GM18517 (cell line): Measurements from ENCODE around the gene PYHIN1.
"Not testable (repeated sequence)": the region's sequence is repeated elsewhere in the genome, so short reads cannot be mapped to it uniquely, and the experiment has no call there.

Source experiments
- ATAC-seq: cut with Tn5 transposase; IDR thresholded peaks from one replicate; pipeline ENCODE4 v1.9.1; 2021; ENCODE audit warnings: mild to moderate bottlenecking, moderate library complexity; ENCODE audit not compliant: unreplicated experiment

PYHIN1 gene

DNA sequence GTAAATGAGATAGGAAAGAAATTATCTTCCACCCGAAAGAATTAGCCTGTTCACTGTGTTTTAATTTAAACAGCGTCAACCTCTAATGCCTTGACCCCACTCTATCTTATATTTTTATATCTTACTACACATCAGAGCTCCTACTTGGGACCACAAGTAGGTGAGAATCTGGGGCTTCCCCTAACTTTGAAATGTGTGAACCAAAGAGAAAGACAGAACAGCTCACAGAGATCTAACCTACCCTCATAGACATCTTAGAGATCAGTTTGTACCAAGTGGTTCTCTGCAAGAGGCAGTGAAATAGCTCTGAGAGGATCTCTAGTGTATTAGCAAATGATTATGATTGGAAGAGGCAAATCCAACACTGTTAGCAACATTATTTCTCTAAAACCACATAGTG, 47.4 kb downstream of the PYHIN1 start:
- ATAC-seq: no peak

DNA sequence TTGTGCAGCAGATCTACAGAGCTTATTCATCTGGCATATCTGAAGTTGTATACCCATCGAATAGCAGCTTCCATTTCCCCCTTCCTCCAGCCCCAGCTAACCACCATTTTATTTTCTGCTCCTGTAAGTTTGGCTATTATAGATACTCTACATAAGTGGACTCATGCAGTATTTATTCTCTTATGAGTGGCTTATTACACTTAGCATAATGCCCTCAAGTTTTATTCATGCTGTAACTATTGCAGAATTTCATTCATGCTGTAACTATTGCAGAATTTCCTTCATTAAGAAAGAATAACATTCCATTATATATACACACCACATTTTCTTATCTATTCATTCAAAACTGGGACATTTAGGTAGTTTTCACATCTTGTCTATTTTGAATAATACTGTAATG, 47.9 kb downstream of the PYHIN1 start:
- ATAC-seq: no peak

DNA sequence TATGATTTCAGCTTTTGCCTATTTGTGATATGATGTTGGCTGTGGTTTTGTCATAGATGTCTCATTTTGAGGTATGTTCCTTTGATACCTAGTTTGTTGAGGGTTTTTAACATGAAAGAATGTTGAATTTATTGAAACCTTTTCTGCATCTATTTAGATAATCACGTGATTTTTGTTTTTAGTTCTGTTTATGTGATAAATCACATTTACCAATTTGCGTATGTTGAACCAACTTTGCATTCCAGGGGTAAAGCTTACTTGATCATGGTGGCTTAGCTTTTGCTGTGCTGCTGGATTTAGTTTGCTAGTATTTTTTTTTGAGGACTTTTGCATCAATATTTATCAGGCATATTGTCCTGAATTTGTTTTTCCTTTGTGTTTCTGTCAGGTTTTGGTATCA, 51.9 kb downstream of the PYHIN1 start:
- ATAC-seq: no peak

DNA sequence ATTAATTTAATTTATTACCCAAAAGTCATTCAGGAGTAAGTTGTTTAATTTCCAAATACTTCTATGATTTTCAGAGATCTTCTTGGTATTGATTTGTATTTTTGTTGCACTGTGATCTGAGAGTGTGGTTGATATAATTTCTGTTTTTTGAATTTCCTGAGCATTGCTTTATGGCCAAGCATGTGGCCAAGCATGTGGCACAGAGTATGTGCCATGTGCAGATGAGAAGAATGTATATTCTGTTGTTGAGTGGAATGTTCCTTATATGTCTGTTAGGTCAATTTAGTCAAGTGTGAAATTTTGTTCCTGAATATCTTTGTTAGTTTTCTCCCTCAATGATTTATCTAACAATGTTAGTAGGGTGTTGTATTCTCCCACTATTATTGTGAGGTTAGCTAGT, 53.0 kb downstream of the PYHIN1 start:
- ATAC-seq: no peak

GRCh38 chr1:158989424-158989823, 58.1 kb downstream of the PYHIN1 start:
- ATAC-seq: no peak

- ATAC-seq: no peak
Observed at GRCh38 chr1:158992787-158993312, 61.5 kb downstream of the PYHIN1 start.

GRCh38 chr1:158996998-158997397, 65.6 kb downstream of the PYHIN1 start:
- ATAC-seq: no peak

GRCh38 chr1:158998037-158998780, 66.9 kb downstream of the PYHIN1 start:
- ATAC-seq: no peak

DNA sequence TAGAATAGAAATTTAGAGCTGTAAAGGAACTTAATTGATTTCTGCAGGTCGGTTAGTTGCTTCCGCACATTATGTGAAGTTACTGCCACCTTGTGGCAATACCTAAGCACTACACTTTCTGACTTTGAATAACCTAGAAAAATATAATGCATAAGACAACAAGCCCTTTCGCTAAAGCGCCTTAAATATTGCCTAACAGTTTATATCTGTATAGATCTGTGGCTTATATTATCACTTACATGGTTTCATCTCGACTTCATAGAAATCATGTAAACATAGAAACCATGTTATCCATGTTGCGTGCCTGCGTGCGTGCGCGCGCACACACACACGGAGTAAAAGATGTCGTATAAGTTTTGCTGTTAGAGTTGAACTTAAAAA, 67.4 kb downstream of the PYHIN1 start:
- ATAC-seq: no peak

GRCh38 chr1:158999316-159000069, 68.1 kb downstream of the PYHIN1 start:
- ATAC-seq: no peak

DNA sequence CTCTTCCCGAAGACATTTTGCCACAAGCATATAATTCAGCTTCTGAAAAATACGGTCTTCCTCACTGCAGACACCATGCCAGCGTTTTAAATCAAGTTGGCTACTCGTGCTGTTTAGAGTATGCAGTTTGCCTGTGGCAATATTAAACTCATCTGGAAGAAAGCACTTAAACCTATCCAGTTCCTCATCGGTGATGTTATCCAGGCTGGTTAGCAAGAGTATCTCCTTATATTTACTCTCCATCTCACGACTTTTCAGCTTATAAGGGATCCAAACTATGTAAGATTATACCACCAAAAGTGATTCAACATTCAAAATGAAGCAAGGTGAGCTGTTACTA, 68.7 kb downstream of the PYHIN1 start:
- ATAC-seq: no peak

DNA sequence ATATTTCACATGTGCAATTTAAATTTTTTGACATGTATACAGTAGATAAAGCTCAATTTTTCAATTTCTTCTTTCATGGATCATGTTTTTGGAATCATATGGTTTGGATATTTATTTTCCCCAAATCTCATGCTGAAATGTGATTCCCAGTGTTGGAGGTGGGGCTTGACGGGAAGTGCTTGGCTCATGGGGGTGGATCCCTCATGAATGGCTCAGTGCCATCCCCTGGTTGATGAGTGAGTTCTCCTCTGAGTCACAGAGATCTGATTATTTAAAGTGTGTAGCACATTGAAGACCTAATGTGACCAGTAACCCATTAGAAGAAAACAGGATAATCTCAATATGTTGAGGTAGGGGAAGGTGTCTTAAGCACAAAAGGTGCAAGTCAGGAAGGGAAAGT, 69.3 kb downstream of the PYHIN1 start:
- no peak for ATAC-seq

DNA sequence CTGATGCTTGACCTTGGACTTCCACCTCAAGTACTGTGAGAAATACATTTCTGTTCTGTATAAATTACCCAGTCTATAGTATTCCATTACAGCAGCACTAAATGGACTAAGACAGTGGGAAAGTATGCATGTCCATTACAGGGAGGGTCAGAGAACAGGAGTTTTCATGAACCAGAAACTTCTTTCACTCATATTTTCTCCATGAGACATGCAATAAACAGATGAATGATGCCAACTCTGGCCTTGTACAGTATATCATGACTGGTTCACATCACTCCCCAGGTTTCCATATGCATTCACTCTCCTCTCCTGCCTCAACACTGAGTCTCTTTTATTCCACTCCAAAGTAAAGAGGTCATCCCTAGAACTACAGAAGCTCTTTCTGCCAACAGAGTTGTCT, 73.8 kb downstream of the PYHIN1 start:
- ATAC-seq: no peak

- no peak for ATAC-seq
Observed at GRCh38 chr1:159005676-159006075, 74.3 kb downstream of the PYHIN1 start.

- not testable (repeated sequence) for ATAC-seq
Observed at GRCh38 chr1:159006210-159006807, 75.0 kb downstream of the PYHIN1 start.

DNA sequence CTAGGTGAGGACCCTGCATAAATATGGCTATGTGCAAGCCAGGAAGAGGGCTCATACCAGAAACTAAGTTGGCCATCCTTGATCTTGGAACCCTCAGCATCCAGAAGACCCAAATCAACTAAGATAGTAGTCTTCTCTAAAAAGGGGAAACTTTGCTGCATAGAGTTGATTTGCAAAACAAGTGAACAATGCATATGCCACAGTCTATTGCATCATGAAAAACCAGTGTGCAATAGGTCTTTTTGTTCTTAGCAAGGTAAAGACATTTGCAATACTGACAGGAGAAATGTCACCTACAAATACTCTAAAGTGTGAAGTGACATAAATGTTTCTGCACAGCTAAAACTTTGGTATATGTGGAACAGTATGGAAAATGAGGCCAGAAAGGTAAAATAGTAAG, 76.4 kb downstream of the PYHIN1 start:
- no peak for ATAC-seq

DNA sequence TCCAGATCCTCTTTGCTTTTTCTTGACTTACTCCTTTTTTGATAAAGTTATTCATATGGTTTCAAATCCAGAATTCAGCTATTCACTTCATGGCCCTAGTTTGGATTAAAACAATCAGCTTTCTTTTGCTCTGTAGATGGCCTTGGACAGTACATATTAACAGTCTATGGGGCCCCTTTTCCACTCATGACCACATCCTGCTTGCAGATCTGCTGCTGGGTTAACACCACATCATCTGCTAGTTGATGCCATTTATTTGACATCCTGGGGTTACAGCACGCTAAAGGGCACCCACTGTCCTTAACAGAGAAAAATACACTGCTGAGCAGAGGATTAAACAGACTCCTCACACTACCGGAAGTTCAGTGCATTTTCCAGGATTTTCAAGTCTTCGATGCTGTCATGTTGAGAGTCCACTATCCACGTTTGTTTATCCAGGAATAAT, 77.4 kb downstream of the PYHIN1 start:
- peak; percentile 72 for ATAC-seq

DNA sequence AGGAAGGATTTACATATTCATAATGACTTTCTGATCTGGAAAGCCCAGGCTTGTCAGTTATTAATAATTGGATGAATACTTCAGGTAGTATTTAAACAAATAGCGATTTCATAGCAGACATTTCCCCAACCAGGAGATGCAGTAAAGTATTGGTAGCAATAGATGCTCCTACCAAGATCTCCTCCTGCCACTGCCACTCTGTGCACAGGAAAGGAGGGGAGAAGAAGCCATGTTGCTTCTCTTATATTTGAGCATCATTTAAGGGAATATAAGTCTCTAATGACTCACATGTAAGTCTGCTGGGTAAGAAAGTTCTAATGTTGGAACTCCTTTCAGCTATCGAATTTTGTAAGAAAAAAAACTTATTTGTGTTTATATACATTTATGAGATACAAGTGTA, 77.9 kb downstream of the PYHIN1 start:
- no peak for ATAC-seq

DNA sequence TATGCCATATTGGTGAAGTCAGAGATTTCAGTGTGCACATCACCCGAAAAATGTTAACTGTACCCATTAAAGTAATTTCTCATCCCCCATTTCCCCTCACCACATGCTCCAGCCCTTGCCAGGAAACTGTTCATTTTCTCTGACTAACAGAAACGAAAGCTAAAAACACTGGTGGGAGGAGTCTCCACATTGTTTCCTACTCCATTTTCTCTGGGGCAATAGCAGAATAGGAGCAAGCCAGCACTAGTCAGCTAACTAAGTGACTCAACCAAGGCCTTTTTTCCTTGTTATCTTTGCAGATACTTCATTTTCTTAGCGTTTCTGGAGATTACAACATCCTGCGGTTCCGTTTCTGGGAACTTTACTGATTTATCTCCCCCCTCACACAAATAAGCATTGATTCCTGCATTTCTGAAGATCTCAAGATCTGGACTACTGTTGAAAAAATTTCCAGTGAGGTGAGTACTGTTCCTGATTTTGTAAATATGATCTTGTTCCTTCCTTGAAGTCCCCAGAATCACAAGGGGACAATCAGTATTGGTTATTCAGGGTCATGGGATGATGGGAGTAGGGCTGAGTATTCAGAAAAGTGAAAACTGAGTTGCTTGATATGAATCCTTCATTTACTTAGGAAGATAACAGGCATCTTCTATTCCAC, 78.5 kb downstream of the PYHIN1 start, which contains the start of gene IFI16:
TSS of gene IFI16 (plus strand) at position 204 of the 658 bp plus-strand sequence. CDS start 4,774 bp downstream, outside the sequence.
- peak; percentile 64 for ATAC-seq

DNA sequence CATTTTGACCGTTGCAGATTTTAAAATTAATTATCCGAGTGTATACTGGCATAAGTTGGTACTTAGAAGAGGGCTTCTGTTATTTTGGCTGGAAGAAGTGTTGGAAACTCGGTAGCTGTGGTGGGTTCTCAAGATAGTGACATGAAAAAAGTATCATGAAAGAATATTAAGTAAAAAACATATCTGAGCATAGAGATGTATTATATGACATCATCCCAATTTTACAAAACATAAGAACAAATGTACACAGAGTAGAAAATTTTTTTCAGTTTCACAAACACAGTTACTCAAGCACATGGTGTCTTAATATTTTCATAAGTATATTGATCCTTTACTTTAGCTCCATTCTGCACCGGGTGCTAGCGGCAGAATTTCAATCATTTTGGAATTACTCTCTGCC, 79.0 kb downstream of the PYHIN1 start:
- no peak for ATAC-seq

DNA sequence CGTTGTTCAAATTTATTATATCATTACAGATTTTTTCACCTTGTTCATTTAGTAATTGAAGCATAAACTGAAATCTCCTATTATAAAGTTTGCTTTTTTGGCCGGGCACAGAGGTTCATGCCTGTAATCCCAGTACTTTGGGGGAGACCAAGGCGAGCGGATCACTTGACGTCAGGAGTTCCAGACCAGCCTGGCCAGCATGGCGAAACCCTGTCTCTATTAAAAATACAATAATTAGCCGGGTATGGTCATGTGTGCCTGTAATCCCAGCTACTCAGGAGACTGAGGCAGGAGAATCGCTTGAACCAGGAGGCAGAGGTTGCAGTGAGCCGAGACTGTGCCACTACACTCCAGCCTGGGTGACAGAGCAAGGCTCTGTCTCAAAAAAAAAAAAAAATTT, 79.6 kb downstream of the PYHIN1 start:
- ATAC-seq: not testable (repeated sequence)
